ENCODE results near the gene ZIM2.

DNA sequence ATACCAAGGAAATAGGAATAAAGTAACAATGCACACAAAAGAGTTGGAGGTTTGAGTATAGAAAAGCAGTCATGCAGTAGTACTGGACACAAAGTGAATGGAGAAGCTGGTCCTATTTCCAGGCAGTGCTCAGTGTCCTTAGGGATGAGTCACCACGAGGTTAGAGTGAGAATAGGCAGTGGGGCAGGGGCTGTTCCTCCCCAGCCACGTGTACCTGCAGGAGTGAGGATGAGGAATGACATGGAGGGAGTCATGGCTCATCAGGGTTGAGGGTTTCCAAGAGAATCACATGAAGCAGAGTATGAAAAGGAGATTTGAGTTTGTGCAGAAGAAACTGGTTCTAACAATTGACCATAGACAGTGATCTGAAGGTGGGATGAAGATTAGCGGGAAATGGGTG is 94.2 kb downstream of the ZIM2 start:
- no peak for TF ChIP-seq CTCF (IDR thresholded peaks at IDR 0.05; ENCODE audit: insufficient read depth, low read depth, low read length)
- TF ChIP-seq EZH2 (IDR thresholded peaks at IDR 0.05; ENCODE audit: insufficient read depth, low read length): no peak

Data from astrocyte (in vitro differentiated cells and primary cell).